GM18951 (cell line): ENCODE results near the gene GID8.
A peak's percentile ranks its signal among the peaks of the same experiment; 100 is the strongest.

Source experiments
- POLR2A ChIP-seq: IDR thresholded peaks from 4 replicates; pipeline ENCODE4 v1.6.1; 2011; ENCODE audit warnings: mild to moderate bottlenecking; ENCODE audit not compliant: insufficient read length, insufficient read depth; ENCODE audit errors: extremely low read depth
- in situ Hi-C: fragments of 300-500 bp; cut with MboI; formaldehyde crosslinking; loops from one replicate; pipeline ENCODE4 v1.12.0; 2022; ENCODE audit warnings: low sequenced_read_pairs, mixed read lengths, inconsistent platforms; ENCODE audit not compliant: unreplicated experiment

The GID8 gene

GRCh38 chr20:62898093-62898964, 39.6 kb upstream of the GID8 start:
- TF ChIP-seq POLR2A: no peak
- in situ Hi-C loops: no loop called here

GRCh38 chr20:62898970-62899632, 38.8 kb upstream of the GID8 start:
- in situ Hi-C loops: no loop called here
- TF ChIP-seq POLR2A: no peak

GRCh38 chr20:62899633-62900051, 38.3 kb upstream of the GID8 start:
- no peak for TF ChIP-seq POLR2A
- in situ Hi-C loops: no loop called here

- in situ Hi-C loops: no loop called here
- TF ChIP-seq POLR2A: peak; percentile 37
Measured at GRCh38 chr20:62900052-62900691, 37.8 kb upstream of the GID8 start.

GRCh38 chr20:62900692-62901584, 37.0 kb upstream of the GID8 start:
- in situ Hi-C loops: no loop called here
- no peak for TF ChIP-seq POLR2A

- in situ Hi-C loops: no loop called here
- no peak for TF ChIP-seq POLR2A
Measured at GRCh38 chr20:62901891-62902290, 36.1 kb upstream of the GID8 start.

- TF ChIP-seq POLR2A: no peak
- in situ Hi-C loops: no loop called here
Measured at GRCh38 chr20:62902926-62903615, 34.9 kb upstream of the GID8 start.

- TF ChIP-seq POLR2A: no peak
- in situ Hi-C loops: loop anchor here (5.0 kb wide), 1 partner anchor 33 kb away; no protein-coding TSS in a partner anchor
Measured at GRCh38 chr20:62905536-62906117, 32.3 kb upstream of the GID8 start.

- in situ Hi-C loops: loop anchor here (5.0 kb wide), 1 partner anchor 34 kb away; no protein-coding TSS in a partner anchor
- no peak for TF ChIP-seq POLR2A
Measured at GRCh38 chr20:62906209-62906608, 31.7 kb upstream of the GID8 start.

- no peak for TF ChIP-seq POLR2A
- in situ Hi-C loops: loop anchor here (5.0 kb wide), 1 partner anchor 35 kb away; no protein-coding TSS in a partner anchor
Measured at GRCh38 chr20:62906647-62907375, 31.1 kb upstream of the GID8 start.
